H1 (cell line): Measurements from ENCODE around the gene NAA38.

ENCODE experiments used
- CBX8 ChIP-seq: fragments of 300-800, 300-1000 bp; sonication (generic); IDR thresholded peaks from 2 replicates; pipeline ENCODE4 v1.7.1; 2016; ENCODE audit warnings: low read depth, low read length, borderline replicate concordance
- CREB1 ChIP-seq: IDR thresholded peaks from 2 replicates; pipeline ENCODE4 v1.6.1; 2012; ENCODE audit warnings: inconsistent platforms
- CTCF ChIP-seq, 3 experiments: IDR thresholded peaks; 1 replicate in 2 of 3; 2 replicates in 1 of 3; pipeline versions ENCODE4 v1.5.1 to v1.6.1; 2011; ENCODE audit warnings: low read length in 3 of 3, mild to moderate bottlenecking in 3 of 3, inconsistent platforms in 2 of 3, low read depth in 1 of 3, moderate library complexity in 1 of 3; ENCODE audit not compliant: insufficient read depth in 1 of 3; ENCODE audit errors: control extremely low read depth in 1 of 3
- GTF2F1 ChIP-seq: IDR thresholded peaks from 2 replicates; pipeline ENCODE4 v1.6.1; 2012; ENCODE audit warnings: low read depth, low read length, improper control_type of control experiment, borderline replicate concordance
- JUN ChIP-seq: IDR thresholded peaks from 2 replicates; pipeline ENCODE4 v1.6.1; 2011; ENCODE audit warnings: low read depth, mild to moderate bottlenecking, improper control_type of control experiment, low read length
- PHF8 ChIP-seq: fragments of 200-600 bp; sonication (generic); conservative IDR thresholded peaks from 2 replicates; pipeline ENCODE4 v1.7.1; 2012; ENCODE audit warnings: low read depth, mild to moderate bottlenecking, inconsistent platforms, low read length, moderate library complexity
- POLR2A ChIP-seq, 2 experiments: IDR thresholded peaks; 1 replicate in 1 of 2; 2 replicates in 1 of 2; pipeline ENCODE4 v1.6.1; 2011; ENCODE audit warnings: low read depth in 2 of 2, low read length in 2 of 2, mild to moderate bottlenecking in 2 of 2; ENCODE audit errors: control extremely low read depth in 1 of 2
- POLR2AphosphoS5 ChIP-seq: IDR thresholded peaks from 2 replicates; pipeline ENCODE4 v1.6.1; 2011; ENCODE audit warnings: low read depth, low read length
- SIN3A ChIP-seq, 2 experiments: IDR thresholded peaks in 1 of 2; conservative IDR thresholded peaks in 1 of 2; 2 replicates each; pipeline ENCODE4 v1.6.1; 2011 to 2012; ENCODE audit warnings: low read length in 2 of 2, improper control_type of control experiment in 1 of 2, low read depth in 1 of 2, mild to moderate bottlenecking in 1 of 2
- TAF1 ChIP-seq: IDR thresholded peaks from 2 replicates; pipeline ENCODE4 v1.6.1; 2011; ENCODE audit warnings: mild to moderate bottlenecking, low read depth, low read length
- TAF7 ChIP-seq: optimal IDR thresholded peaks from 2 replicates; pipeline ENCODE3; 2011; ENCODE audit warnings: low read depth, mild to moderate bottlenecking, inconsistent platforms, low read length, moderate library complexity, borderline replicate concordance
- YY1 ChIP-seq: IDR thresholded peaks from 2 replicates; pipeline ENCODE4 v1.6.1; 2011; ENCODE audit warnings: low read depth, mild to moderate bottlenecking, low read length

- TF ChIP-seq TAF7 (no peak), CBX8 (no peak), PHF8 (peak; percentile 47), POLR2A (IDR thresholded peaks at IDR 0.05; ENCODE audit: control extremely low read depth in 1 of 2, low read depth in 2 of 2, low read length in 2 of 2) (no peak), POLR2AphosphoS5 (no peak), CTCF (IDR thresholded peaks at IDR 0.05; ENCODE audit: control extremely low read depth in 1 of 3, insufficient read depth in 1 of 3, low read depth in 1 of 3, low read length in 3 of 3) (no peak), TAF1 (no peak), JUN (no peak), CREB1 (no peak), SIN3A (conservative IDR thresholded peaks at IDR 0.05 in 1 of 2, IDR thresholded peaks at IDR 0.05 in 1 of 2; ENCODE audit: low read depth in 1 of 2, low read length in 2 of 2) (no peak; a peak in 2 of 4 replicates), YY1 (no peak), GTF2F1 (no peak)
These were observed 15.4 kb downstream of the NAA38 start for GRCh38 chr17:7841915-7842379.
